Measurements from ENCODE around the gene RTP1.
"Not testable (repeated sequence)": the region's sequence is repeated elsewhere in the genome, so short reads cannot be mapped to it uniquely, and the experiment has no call there.

RTP1 gene

GRCh38 chr3:187199463-187200050 lies 2.3 kb downstream of the RTP1 start:
- DNase-seq: not testable (repeated sequence)

GRCh38 chr3:187205683-187206082 lies 8.4 kb downstream of the RTP1 start:
- no peak for DNase-seq

GRCh38 chr3:187207062-187207461 lies 9.8 kb downstream of the RTP1 start:
- no peak for DNase-seq

DNA sequence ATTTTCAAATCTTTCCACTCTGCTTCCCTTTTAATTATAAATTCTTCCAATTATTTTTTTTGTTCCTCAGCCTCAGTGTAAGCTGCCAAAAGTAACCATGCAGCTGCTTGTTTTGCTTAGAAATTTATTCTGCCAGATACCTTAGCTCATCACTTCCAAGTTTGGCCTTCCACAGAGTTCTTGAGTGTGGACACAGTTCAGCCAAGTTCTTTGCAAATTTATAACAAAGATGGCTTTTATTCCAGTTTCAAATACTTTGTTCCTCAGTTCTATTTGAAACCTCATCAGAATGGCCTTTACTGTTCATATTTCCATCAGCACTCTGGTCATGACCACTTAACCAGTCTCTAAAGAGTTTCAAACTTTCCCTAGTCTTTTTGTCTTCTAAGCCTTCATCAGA lies 10.3 kb downstream of the RTP1 start:
- DNase-seq: no peak

DNA sequence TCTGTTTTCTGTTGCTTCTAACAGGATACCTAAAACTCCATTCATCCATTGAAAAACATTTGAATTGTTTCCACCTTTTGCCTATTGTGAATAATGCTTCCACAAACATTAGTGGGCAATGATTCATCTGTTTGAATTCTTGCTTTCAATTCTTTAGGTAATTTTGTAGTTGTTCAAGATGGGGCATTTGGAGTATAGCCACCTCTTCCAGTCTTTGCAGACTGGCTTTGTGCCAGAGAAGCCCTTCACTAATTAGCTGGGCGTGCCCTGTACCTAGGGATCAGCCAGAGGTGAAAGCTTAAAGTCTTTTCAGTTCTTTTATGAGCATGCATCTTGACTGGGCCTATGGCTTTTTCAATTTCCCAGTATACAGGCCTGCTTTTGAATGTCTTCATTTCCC lies 10.9 kb downstream of the RTP1 start:
- no peak for DNase-seq

- no peak for DNase-seq
Measured at GRCh38 chr3:187209491-187209890, 12.2 kb downstream of the RTP1 start.

DNA sequence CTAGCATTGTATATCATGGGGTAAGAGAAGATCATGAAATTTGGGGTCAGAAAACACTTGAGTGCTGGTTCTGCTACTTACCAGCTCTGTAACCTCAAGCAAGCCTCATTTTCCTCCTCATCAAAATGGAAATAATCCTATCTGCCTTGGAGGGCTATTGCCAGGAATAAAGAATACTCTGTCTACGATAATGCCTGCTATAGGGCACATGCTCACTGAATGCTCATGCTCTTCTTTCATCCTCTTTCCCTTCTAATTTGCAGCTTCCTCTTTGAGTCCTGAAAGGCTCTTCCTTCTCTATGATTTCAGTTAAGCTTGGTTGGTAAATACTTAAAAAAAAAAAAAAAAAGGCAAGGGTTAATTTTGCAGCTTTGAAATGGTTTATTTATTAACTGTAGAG lies 12.8 kb downstream of the RTP1 start:
- DNase-seq: no peak

GRCh38 chr3:187210545-187211327 lies 13.4 kb downstream of the RTP1 start:
- DNase-seq: peak; percentile 50

- peak; percentile 32 for DNase-seq
Measured at GRCh38 chr3:187211532-187212195, 14.4 kb downstream of the RTP1 start.

DNA sequence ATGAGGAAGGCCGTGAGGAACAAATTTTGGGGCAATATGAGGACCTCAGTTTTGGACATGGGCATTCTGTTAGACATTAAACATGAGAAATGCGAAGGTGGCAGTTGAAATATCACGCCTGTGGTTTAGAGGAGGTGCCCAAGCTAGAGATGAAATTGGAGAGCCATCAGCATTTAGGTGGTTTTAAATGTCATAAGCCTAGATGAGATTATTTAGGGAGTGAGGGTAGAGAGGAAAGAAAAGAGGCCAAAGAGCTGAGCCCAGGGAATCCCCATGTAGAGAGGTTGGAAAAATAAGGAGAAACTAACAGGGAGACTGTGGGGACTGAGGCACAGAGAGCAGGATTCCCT lies 14.9 kb downstream of the RTP1 start:
- DNase-seq: no peak

GRCh38 chr3:187212705-187213104 lies 15.4 kb downstream of the RTP1 start:
- DNase-seq: no peak

- no peak for DNase-seq
Measured at GRCh38 chr3:187213616-187214015, 16.3 kb downstream of the RTP1 start.

GRCh38 chr3:187215460-187215859 lies 18.2 kb downstream of the RTP1 start:
- DNase-seq: no peak

DNA sequence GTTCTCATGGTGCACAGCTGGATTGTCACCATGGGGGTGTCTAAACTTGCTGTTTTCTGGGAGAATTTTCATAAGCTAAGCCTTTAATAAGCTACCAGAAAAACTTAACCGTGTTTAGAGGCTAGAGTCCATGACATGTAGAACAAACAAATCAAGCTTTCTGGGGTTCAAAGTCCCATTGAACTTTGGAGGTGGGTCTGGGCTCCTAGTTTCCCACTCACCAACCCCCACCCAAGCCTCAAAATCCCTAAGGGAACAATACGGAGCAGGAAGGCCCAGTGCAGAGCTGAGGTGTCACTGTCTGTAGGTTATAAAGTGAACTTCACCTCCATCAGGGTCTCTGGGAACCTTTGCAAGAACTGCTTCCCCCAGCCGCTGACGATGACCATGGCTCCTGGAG lies 25.5 kb downstream of the RTP1 start:
- no peak for DNase-seq

DNA sequence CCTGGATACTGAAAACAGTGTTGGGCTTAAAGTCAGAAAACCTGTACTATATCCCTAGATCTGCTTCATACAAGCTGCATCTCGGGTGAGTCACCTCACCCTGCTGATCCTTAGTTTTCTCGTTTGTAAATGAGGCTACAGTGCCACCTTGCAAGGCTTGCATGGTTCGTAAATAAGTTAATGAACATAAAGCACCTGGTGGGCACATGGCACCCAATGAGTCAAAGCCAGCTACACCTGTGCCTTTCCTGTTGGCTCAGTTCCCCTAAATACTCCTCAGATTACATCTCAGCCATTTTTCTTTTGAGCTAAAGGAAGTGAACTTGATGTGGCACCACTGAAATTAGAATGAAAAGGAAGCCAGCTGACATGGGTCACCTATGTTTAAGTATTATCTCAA lies 26.5 kb downstream of the RTP1 start:
- DNase-seq: no peak

GRCh38 chr3:187227658-187228258 lies 30.5 kb downstream of the RTP1 start:
- no peak for DNase-seq

DNA sequence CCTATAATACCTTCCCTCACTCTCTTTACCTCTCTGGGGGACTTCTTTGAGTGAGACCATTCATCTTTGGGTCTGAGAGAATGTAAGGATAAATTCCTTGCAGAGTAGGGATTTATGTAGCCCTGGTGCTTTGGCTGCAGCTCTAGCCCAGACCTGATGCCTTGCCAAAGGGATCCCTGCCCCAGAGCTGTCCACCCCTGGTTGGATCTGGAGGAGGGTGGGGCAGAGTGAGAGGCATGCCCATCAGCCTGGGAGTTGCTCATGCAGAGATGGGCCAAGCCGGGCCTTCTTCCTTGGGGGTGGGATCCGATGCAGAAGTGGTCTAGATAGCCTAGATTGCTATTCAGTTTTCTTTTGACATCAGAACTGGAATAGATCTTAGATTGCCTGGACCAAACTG lies 31.5 kb downstream of the RTP1 start:
- DNase-seq: no peak

DNA sequence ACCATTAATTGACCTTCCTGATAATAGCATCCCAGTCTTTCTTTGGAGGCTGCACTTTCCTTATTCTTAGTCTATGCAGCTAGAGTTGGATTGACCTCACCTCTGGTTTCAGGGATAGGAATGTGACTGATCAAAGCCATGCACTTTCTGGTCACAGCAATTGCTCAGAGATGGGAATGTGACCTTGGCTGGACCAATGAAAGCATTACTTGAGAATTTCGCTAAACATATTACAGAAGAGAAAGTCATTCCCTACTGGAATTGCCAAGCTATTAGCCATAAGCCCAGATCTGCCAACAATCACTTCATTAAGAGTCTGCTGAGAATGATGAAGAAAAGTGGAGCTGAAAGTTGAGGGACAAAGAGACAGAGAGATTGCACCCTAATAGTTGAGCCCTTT lies 32.7 kb downstream of the RTP1 start:
- no peak for DNase-seq

DNA sequence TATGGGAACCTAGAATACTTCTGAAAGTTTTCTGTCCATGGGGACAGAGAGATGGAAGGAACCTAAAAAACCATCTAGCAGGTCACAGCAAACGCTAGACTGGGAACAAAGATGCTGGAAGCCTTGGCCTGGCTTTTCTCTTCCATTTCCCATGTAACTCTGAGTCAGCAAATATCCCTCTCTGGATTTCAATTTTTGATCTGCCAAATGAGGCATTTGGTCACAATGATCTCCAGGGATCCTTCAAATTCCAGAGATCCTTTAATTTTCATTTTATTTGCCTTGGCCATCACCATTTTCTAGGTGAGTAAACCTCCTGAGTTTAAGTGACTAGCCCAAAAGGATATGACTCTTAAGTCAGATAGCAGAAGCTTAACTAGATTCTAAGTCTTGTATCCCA lies 39.7 kb downstream of the RTP1 start:
- no peak for DNase-seq

GRCh38 chr3:187237741-187238140 lies 40.5 kb downstream of the RTP1 start:
- no peak for DNase-seq

DNA sequence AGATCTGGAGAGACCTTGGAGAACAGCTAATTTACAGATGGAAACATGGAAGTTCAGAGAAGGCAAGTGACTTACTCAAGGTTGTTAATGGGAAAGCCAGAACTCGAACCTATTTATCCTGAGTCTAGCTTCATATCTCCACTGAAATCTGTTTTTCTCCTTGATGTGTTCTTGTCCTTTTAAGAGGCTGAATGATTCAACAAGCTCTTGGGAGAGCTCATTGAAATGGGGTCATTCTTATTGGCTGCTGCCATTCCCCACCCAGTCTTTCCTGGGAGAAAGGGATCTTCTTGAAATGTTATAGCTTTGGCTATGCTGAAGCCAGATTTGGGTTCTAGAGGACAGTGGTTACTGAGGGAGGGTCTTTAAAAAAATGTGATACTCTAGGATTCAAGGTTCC lies 41.0 kb downstream of the RTP1 start:
- no peak for DNase-seq

DNA sequence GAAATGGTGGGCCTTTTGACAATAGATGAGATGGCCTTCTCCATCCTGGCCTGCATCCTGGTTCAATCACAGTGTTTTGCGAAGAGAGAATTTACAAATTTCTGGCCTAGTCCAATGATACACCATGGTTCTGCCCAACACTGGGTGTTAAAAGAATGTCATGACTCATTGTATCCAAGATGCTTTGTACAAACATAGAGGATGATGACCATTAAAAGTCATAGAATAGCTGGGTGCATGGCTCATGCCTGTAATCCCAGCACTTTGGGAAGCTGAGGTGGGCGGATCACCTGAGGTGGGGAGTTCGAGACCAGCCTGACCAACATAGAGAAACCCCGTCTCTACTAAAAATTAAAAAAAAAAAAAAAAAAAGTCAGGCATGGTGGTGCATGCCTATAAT lies 41.5 kb downstream of the RTP1 start:
- DNase-seq: not testable (repeated sequence)

- DNase-seq: no peak
Measured at GRCh38 chr3:187242435-187242834, 45.1 kb downstream of the RTP1 start.

GRCh38 chr3:187242900-187243299 lies 45.6 kb downstream of the RTP1 start:
- DNase-seq: no peak

Data from hematopoietic multipotent progenitor cell treated with erythropoietin and hydrocortisone succinate and interleukin-3 and kit ligand, for 8 days (in vitro differentiated cells).